Measurements from ENCODE around the gene CDK6. TPM values are rescaled to one million over a fixed set of nuclear protein-coding genes. Genes with fewer than 3 reads are reported as not detected.

CDK6 gene
- total and polyA plus RNA-seq, 2 experiments from 2014 or later = 7.4 to 23.7 TPM

- TF ChIP-seq REST (IDR thresholded peaks at IDR 0.05; ENCODE audit: unreplicated experiment) = no peak
Observed at GRCh38 chr7:92793656-92794205, 42.6 kb downstream of the CDK6 start (continued).

- H3K27me3 Mint-ChIP-seq (ENCODE audit: insufficient read depth, low read depth, poor library complexity) = peaks cover 1% of the 10 kb centered on the region
- DNase-seq (ENCODE audit: low spot score) (no peak), ATAC-seq (no peak)
- H3K4me3 Mint-ChIP-seq = no peak overlapping the region
- peaks cover 16% of the 10 kb centered on the region for H3K36me3 Mint-ChIP-seq (ENCODE audit: low read depth)
- no peaks in the 10 kb centered on the region for H4K20me1 ChIP-seq (replicated peaks; ENCODE audit: insufficient read depth)
- peaks cover 36% of the 10 kb centered on the region for H3K79me2 ChIP-seq (replicated peaks; ENCODE audit: insufficient read depth)
- no peak overlapping the region for H3K27ac Mint-ChIP-seq
- no peak overlapping the region for H2AFZ ChIP-seq
- H3K9me2 ChIP-seq (ENCODE audit: insufficient read depth) = no peaks in the 10 kb centered on the region
- H3K4me1 Mint-ChIP-seq = peaks cover 8% of the 10 kb centered on the region; the same call in 2 of the 3 replicates
- H3K27me3 ChIP-seq (ENCODE audit: insufficient read depth) = no peaks in the 10 kb centered on the region
- no peaks in the 10 kb centered on the region for H3F3A ChIP-seq (replicated peaks; ENCODE audit: low read depth)
- H3K4me2 ChIP-seq = no peak overlapping the region
- peaks cover 14% of the 10 kb centered on the region; the same call in 2 of the 3 replicates for H3K9me3 Mint-ChIP-seq
- 0 out of 2 replicates have a peak, but pooled peaks cover 3% of the 10 kb centered on the region for H3K36me3 ChIP-seq (ENCODE audit: insufficient read depth)
- no peak overlapping the region for H3K27ac ChIP-seq (ENCODE audit: low read depth)
- H3K4me3 ChIP-seq = no peak overlapping the region
- H3K4me1 ChIP-seq (ENCODE audit: insufficient read depth) = peaks cover 11% of the 10 kb centered on the region; the same call in 1 of the 2 replicates
- no peak for TF ChIP-seq ZNF462 (CRISPR knock-in tag; IDR thresholded peaks at IDR 0.05)
- no peak for TF ChIP-seq EZH2 (IDR thresholded peaks at IDR 0.05; ENCODE audit: low read depth, unreplicated experiment)
- TF ChIP-seq REST (IDR thresholded peaks at IDR 0.05; ENCODE audit: unreplicated experiment) = no peak
- TF ChIP-seq STAT1 (IDR thresholded peaks at IDR 0.05; ENCODE audit: unreplicated experiment) = no peak
- no peak for TF ChIP-seq NANOG (IDR thresholded peaks at IDR 0.05; ENCODE audit: borderline replicate concordance)
- TF ChIP-seq ZNF331 (CRISPR knock-in tag; IDR thresholded peaks at IDR 0.05; ENCODE audit: low read depth) = no peak
- TF ChIP-seq ZNF114 (CRISPR knock-in tag; IDR thresholded peaks at IDR 0.05) = no peak
- TF ChIP-seq JUNB (IDR thresholded peaks at IDR 0.05; ENCODE audit: unreplicated experiment) = no peak
- TF ChIP-seq CREB1 (CRISPR knock-in tag; IDR thresholded peaks at IDR 0.05; ENCODE audit: low read depth) = no peak
Observed at GRCh38 chr7:92790992-92791391, 45.4 kb downstream of the CDK6 start.
